SK-N-SH (cell line): ENCODE results near the gene LONP2. TPM values are rescaled to one million over a fixed set of nuclear protein-coding genes. Genes with fewer than 3 reads are reported as not detected.

Source experiments
- CTCF ChIA-PET: fragments of 300-600, 350-600 bp; formaldehyde crosslinking; extraction: SDS; loops from one replicate; lab custom pipeline; 2021; lab: Yijun Ruan, JAX
- POLR2A ChIA-PET: fragments of 350-600 bp; sonication (Branson Sonifier 250); formaldehyde crosslinking; extraction: SDS; loops from one replicate; lab custom pipeline; 2020; ENCODE audit warnings: antibody characterized with exemption, inconsistent platforms; lab: Yijun Ruan, JAX
- DNase-seq: peaks from one replicate; pipeline ENCODE4 v3.0.0; 2012
- H2AFZ ChIP-seq: fragments of 200-600 bp; sonication (generic); 2 replicates; pipeline ENCODE4 v1.8.1; 2016; ENCODE audit warnings: antibody characterized with exemption, mild to moderate bottlenecking, low read depth
- H3F3A ChIP-seq: fragments of 200-600 bp; sonication (generic); replicated peaks from 2 replicates; pipeline ENCODE3; 2016; ENCODE audit warnings: antibody characterized with exemption, mild to moderate bottlenecking; ENCODE audit not compliant: insufficient read depth
- H3K27ac ChIP-seq, 2 experiments: fragments of 200-500 bp in 1 of 2; fragments of 200-600 bp in 1 of 2; sonication (Bioruptor generic) in 1 of 2; sonication (generic), shearing (Covaris generic) in 1 of 2; 2 replicates each; pipeline versions ENCODE4 v1.5.1 to v1.6.1; 2014 to 2016; ENCODE audit warnings: low read depth in 2 of 2, inconsistent platforms in 1 of 2, low read length in 1 of 2, mild to moderate bottlenecking in 1 of 2, mixed read lengths in 1 of 2
- H3K27me3 ChIP-seq: fragments of 200-600 bp; sonication (generic), shearing (Covaris generic); 2 replicates; pipeline ENCODE4 v1.6.1; 2016; ENCODE audit warnings: mixed run types; ENCODE audit not compliant: insufficient read depth
- H3K36me3 ChIP-seq, 2 experiments: fragments of 200-500 bp in 1 of 2; fragments of 200-600 bp in 1 of 2; sonication (Bioruptor generic) in 1 of 2; sonication (generic) in 1 of 2; replicated peaks in 1 of 2; 2 replicates each; pipeline versions ENCODE3 to v1.5.1; 2014 to 2016; ENCODE audit warnings: low read length in 1 of 2, mild to moderate bottlenecking in 1 of 2; ENCODE audit not compliant: insufficient read depth in 2 of 2, control insufficient read depth in 1 of 2
- H3K4me1 ChIP-seq, 2 experiments: fragments of 200-500 bp in 1 of 2; fragments of 200-600 bp in 1 of 2; sonication (Bioruptor generic) in 1 of 2; sonication (generic), shearing (Covaris generic) in 1 of 2; 2 replicates each; pipeline versions ENCODE4 v1.5.1 to v1.6.1; 2014 to 2016; ENCODE audit warnings: low read depth in 1 of 2, low read length in 1 of 2, mixed run types in 1 of 2; ENCODE audit not compliant: insufficient read depth in 2 of 2, control insufficient read depth in 1 of 2
- H3K4me2 ChIP-seq: fragments of 200-600 bp; sonication (generic), shearing (Covaris generic); 2 replicates; pipeline ENCODE4 v1.6.1; 2017; ENCODE audit warnings: mixed run types
- H3K4me3 ChIP-seq, 2 experiments: fragments of 200-500 bp in 1 of 2; fragments of 200-600 bp in 1 of 2; sonication (Bioruptor generic) in 1 of 2; sonication (generic), shearing (Covaris generic) in 1 of 2; 2 replicates each; pipeline versions ENCODE4 v1.5.1 to v1.8.1; 2014 to 2016; ENCODE audit warnings: low read depth in 2 of 2, inconsistent platforms in 1 of 2, low read length in 1 of 2, mild to moderate bottlenecking in 1 of 2, mixed read lengths in 1 of 2, moderate library complexity in 1 of 2
- H3K79me2 ChIP-seq: fragments of 200-600 bp; sonication (generic); 2 replicates; pipeline ENCODE4 v1.8.1; 2017; ENCODE audit warnings: mild to moderate bottlenecking; ENCODE audit not compliant: insufficient read depth
- H3K9ac ChIP-seq: fragments of 200-600 bp; sonication (generic); 2 replicates; pipeline ENCODE4 v1.6.1; 2017; ENCODE audit warnings: mixed run types
- H3K9me2 ChIP-seq: fragments of 200-600 bp; sonication (generic); 2 replicates; pipeline ENCODE4 v1.6.1; 2017; ENCODE audit warnings: mixed run types
- H3K9me3 ChIP-seq: fragments of 200-600 bp; sonication (generic); 2 replicates; pipeline ENCODE4 v1.6.1; 2017; ENCODE audit warnings: mixed run types, mild to moderate bottlenecking, moderate library complexity
- H4K20me1 ChIP-seq: fragments of 200-600 bp; sonication (generic); 2 replicates; pipeline ENCODE4 v1.6.1; 2017; ENCODE audit warnings: mild to moderate bottlenecking, mixed run types; ENCODE audit not compliant: insufficient read depth
- CHD2 ChIP-seq: fragments of 150-350 bp; IDR thresholded peaks from 2 replicates; pipeline ENCODE4 v1.6.1; 2018; ENCODE audit warnings: low read length; ENCODE audit not compliant: partially characterized antibody
- CTCF ChIP-seq: fragments of 200-600 bp; sonication (generic); IDR thresholded peaks from 2 replicates; pipeline ENCODE4 v1.6.1; 2017; ENCODE audit warnings: antibody characterized with exemption, mild to moderate bottlenecking, moderate library complexity
- ELF1 ChIP-seq: IDR thresholded peaks from 2 replicates; pipeline ENCODE4 v1.4.0; 2012
- EP300 ChIP-seq, 2 experiments: IDR thresholded peaks; 2 replicates each; pipeline versions ENCODE4 v1.4.0 to v1.6.1; 2012; ENCODE audit warnings: borderline replicate concordance in 1 of 2, low read depth in 1 of 2, low read length in 1 of 2
- EZH2phosphoT487 ChIP-seq: fragments of 200-600 bp; sonication (generic); IDR thresholded peaks from 2 replicates; pipeline ENCODE4 v1.6.1; 2017; ENCODE audit warnings: low read depth, mixed run types, mild to moderate bottlenecking, antibody characterized with exemption, moderate library complexity, borderline replicate concordance
- FOSL2 ChIP-seq: IDR thresholded peaks from 2 replicates; pipeline ENCODE4 v1.4.0; 2012; ENCODE audit warnings: low read depth, mild to moderate bottlenecking, moderate library complexity, borderline replicate concordance
- GABPA ChIP-seq: IDR thresholded peaks from 2 replicates; pipeline ENCODE4 v1.4.0; 2012; ENCODE audit warnings: low read depth, mild to moderate bottlenecking
- IRF3 ChIP-seq: fragments of 150-350 bp; IDR thresholded peaks from 2 replicates; pipeline ENCODE4 v1.6.1; 2016; ENCODE audit warnings: mild to moderate bottlenecking, low read depth, low read length
- JUND ChIP-seq: IDR thresholded peaks from 2 replicates; pipeline ENCODE4 v1.4.0; 2012
- MAX ChIP-seq: IDR thresholded peaks from 2 replicates; pipeline ENCODE4 v1.4.0; 2012; ENCODE audit warnings: low read depth
- NRF1 ChIP-seq: IDR thresholded peaks from 2 replicates; pipeline ENCODE4 v1.6.1; 2012; ENCODE audit warnings: low read depth, mild to moderate bottlenecking, low read length
- PBX3 ChIP-seq: IDR thresholded peaks from 2 replicates; pipeline ENCODE4; 2012
- RCOR1 ChIP-seq: fragments of 150-350 bp; IDR thresholded peaks from 2 replicates; pipeline ENCODE4 v1.6.1; 2017; ENCODE audit warnings: antibody characterized with exemption, low read length
- RXRA ChIP-seq: IDR thresholded peaks from 2 replicates; pipeline ENCODE4 v1.4.0; 2012; ENCODE audit warnings: low read depth, mild to moderate bottlenecking, borderline replicate concordance
- TCF12 ChIP-seq: IDR thresholded peaks from 2 replicates; pipeline ENCODE4 v1.4.0; 2012
- USF1 ChIP-seq: IDR thresholded peaks from 2 replicates; pipeline ENCODE4 v1.4.0; 2012; ENCODE audit warnings: low read depth, borderline replicate concordance
- USF2 ChIP-seq: fragments of 150-350 bp; IDR thresholded peaks from 2 replicates; pipeline ENCODE4 v1.6.1; 2017; ENCODE audit warnings: antibody characterized with exemption, low read length, low read depth, borderline replicate concordance
- YY1 ChIP-seq: IDR thresholded peaks from 2 replicates; pipeline ENCODE4 v1.4.0; 2012; ENCODE audit warnings: low read depth, mild to moderate bottlenecking
- ZBTB33 ChIP-seq: IDR thresholded peaks from 2 replicates; pipeline ENCODE4 v1.4.0; 2012; ENCODE audit warnings: low read depth, borderline replicate concordance
- WGBS: methylation state at CpG from one replicate; pipeline ENCODE4 v1.1.6; 2017; ENCODE audit warnings: low lambda C conversion rate; 5-methylcytosine and 5-hydroxymethylcytosine counted together
- polyA plus RNA-seq, 3 experiments: library from polyadenylated mRNA; depleted of rRNA; stranded (reverse); fragments of >200 nt; gene quantifications; 2 replicates each; pipeline ENCODE4 v1.2.3, GENCODE V29; 2012

Gene LONP2
- polyA plus RNA-seq, 1 of the 3 experiments (the other 2 are of a cell fraction): 22.4 TPM

GRCh38 chr16:48294724-48295123, 50.6 kb downstream of the LONP2 start:
- no peaks in the 10 kb centered on the region for H3K9me2 ChIP-seq
- no peaks in the 10 kb centered on the region for H4K20me1 ChIP-seq
- no peak overlapping the region for H3K4me3 ChIP-seq
- H3F3A ChIP-seq: peaks cover 3% of the 10 kb centered on the region
- 95% methylated on average over 1 of the region's 1 CpG for WGBS
- H3K4me1 ChIP-seq: no peaks in the 10 kb centered on the region
- H3K4me2 ChIP-seq: no peak overlapping the region
- CTCF ChIA-PET: no interaction called here
- TF ChIP-seq IRF3: no peak
- no peak for TF ChIP-seq RXRA
- no peak for DNase-seq
- no peaks in the 10 kb centered on the region for H3K9me3 ChIP-seq
- no peaks in the 10 kb centered on the region for H3K79me2 ChIP-seq
- no peak overlapping the region for H3K27ac ChIP-seq
- peaks cover 16 to 46% of the 10 kb centered on the region in 2 experiments for H3K36me3 ChIP-seq
- no peak overlapping the region for H3K9ac ChIP-seq
- H3K27me3 ChIP-seq: no peaks in the 10 kb centered on the region
- POLR2A ChIA-PET: no interaction called here
- H2AFZ ChIP-seq: no peak overlapping the region

GRCh38 chr16:48295488-48296281, 51.6 kb downstream of the LONP2 start:
- Histone ChIP-seq H3K4me3 (no peak overlapping the region), H3K9ac (no peak overlapping the region), H2AFZ (no peak overlapping the region), H3K9me2 (no peaks in the 10 kb centered on the region), H3F3A (peaks cover 3% of the 10 kb centered on the region), H3K9me3 (no peaks in the 10 kb centered on the region), H3K36me3 (peaks cover 17 to 44% of the 10 kb centered on the region in 2 experiments), H3K79me2 (no peaks in the 10 kb centered on the region), H3K4me1 (no peaks in the 10 kb centered on the region), H3K27me3 (no peaks in the 10 kb centered on the region), H3K4me2 (no peak overlapping the region), H4K20me1 (no peaks in the 10 kb centered on the region), H3K27ac (no peak overlapping the region)
- 96% methylated on average over 1 of the region's 1 CpG for WGBS
- no peak for DNase-seq
- CTCF ChIA-PET: interaction anchor here (0.6 kb wide), 1 partner anchor 1816 kb away, joined by 3 read pairs; no protein-coding TSS in a partner anchor
- POLR2A ChIA-PET: no interaction called here
- no peak for TF ChIP-seq RCOR1
- TF ChIP-seq JUND: no peak
- TF ChIP-seq ZBTB33: no peak
- TF ChIP-seq FOSL2: no peak
- no peak for TF ChIP-seq PBX3
- no peak for TF ChIP-seq GABPA
- no peak for TF ChIP-seq TCF12
- TF ChIP-seq CTCF: no peak
- no peak for TF ChIP-seq NRF1
- no peak for TF ChIP-seq YY1
- no peak for TF ChIP-seq CHD2
- TF ChIP-seq EZH2phosphoT487: no peak
- no peak for TF ChIP-seq ELF1
- no peak for TF ChIP-seq USF2
- TF ChIP-seq EP300 (IDR thresholded peaks at IDR 0.05; ENCODE audit: borderline replicate concordance in 1 of 2, low read depth in 1 of 2, low read length in 1 of 2): no peak
- no peak for TF ChIP-seq USF1
- TF ChIP-seq MAX: no peak
